KMS-11 (cell line): Measurements from ENCODE around the gene BRINP1.

Experiments used
- H2AFZ ChIP-seq: fragments of 200-600 bp; sonication (generic); 2 replicates; pipeline ENCODE4 v1.6.1; 2016; ENCODE audit warnings: antibody characterized with exemption, mixed run types, low read depth
- H3K27ac ChIP-seq: fragments of 200-600 bp; sonication (generic); 2 replicates; pipeline ENCODE4 v1.6.1; 2016; ENCODE audit warnings: mild to moderate bottlenecking, mixed run types
- H3K27me3 ChIP-seq: fragments of 200-600 bp; sonication (generic); 2 replicates; pipeline ENCODE4 v1.6.1; 2017; ENCODE audit warnings: mild to moderate bottlenecking, low read depth, mixed run types, moderate library complexity; ENCODE audit not compliant: insufficient read depth
- H3K36me3 ChIP-seq: fragments of 200-600 bp; sonication (generic); 2 replicates; pipeline ENCODE4 v1.6.1; 2017; ENCODE audit warnings: mild to moderate bottlenecking, mixed run types; ENCODE audit not compliant: insufficient read depth
- H3K4me1 ChIP-seq: fragments of 200-600 bp; sonication (generic); 2 replicates; pipeline ENCODE4 v1.6.1; 2016; ENCODE audit warnings: mild to moderate bottlenecking, low read depth, mixed run types; ENCODE audit not compliant: poor library complexity, severe bottlenecking
- H3K4me2 ChIP-seq: fragments of 200-600 bp; sonication (generic); 2 replicates; pipeline ENCODE4 v1.7.0; 2016; ENCODE audit warnings: mild to moderate bottlenecking, mixed run types
- H3K4me3 ChIP-seq: fragments of 200-600 bp; sonication (generic); IDR thresholded peaks from 2 replicates; pipeline ENCODE4 v1.6.1; 2017; ENCODE audit warnings: low read depth, low read length, mixed read lengths; ENCODE audit not compliant: insufficient read depth
- H3K79me2 ChIP-seq: fragments of 200-600 bp; sonication (generic); 2 replicates; pipeline ENCODE4 v1.6.1; 2016; ENCODE audit warnings: low read depth, mixed run types; ENCODE audit not compliant: insufficient read depth
- H3K9ac ChIP-seq: fragments of 200-600 bp; sonication (generic); 2 replicates; pipeline ENCODE4 v1.6.1; 2016; ENCODE audit warnings: mild to moderate bottlenecking, mixed run types
- H4K20me1 ChIP-seq: fragments of 200-600 bp; sonication (generic); 2 replicates; pipeline ENCODE4 v1.6.1; 2016; ENCODE audit warnings: mild to moderate bottlenecking, mixed run types; ENCODE audit not compliant: insufficient read depth
- CTCF ChIP-seq: fragments of 200-600 bp; sonication (generic); conservative IDR thresholded peaks from 2 replicates; pipeline ENCODE4 v1.6.1; 2017; ENCODE audit warnings: low read depth, mild to moderate bottlenecking, antibody characterized with exemption, low read length, moderate library complexity, mixed read lengths

The BRINP1 gene

DNA sequence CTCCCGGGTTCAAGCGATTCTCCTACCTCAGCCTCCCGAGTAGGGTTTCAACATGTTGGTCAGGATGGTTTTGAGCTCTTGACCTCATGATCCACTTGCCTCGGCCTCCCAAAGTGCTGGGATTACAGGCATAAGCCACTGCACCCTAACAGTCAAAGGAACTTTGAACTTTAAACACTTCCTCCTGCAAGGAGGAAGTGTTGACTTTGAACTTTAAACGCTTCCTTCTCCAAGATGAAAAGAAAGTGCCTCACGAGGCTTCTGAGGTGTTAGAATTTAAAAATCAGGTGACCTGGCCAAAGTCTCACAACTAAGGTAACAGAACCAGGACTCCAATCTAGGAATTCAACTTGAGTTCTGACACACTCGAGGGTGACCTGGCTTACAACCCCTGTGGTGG lies 150.9 kb downstream of the BRINP1 start:
- Histone ChIP-seq H4K20me1 (no peaks in the 10 kb centered on the region), H3K4me3 (no peak overlapping the region), H3K27me3 (no peaks in the 10 kb centered on the region), H3K9ac (no peak overlapping the region), H3K79me2 (no peaks in the 10 kb centered on the region), H2AFZ (no peak overlapping the region), H3K4me1 (no peaks in the 10 kb centered on the region), H3K4me2 (no peak overlapping the region), H3K36me3 (no peaks in the 10 kb centered on the region), H3K27ac (no peak overlapping the region)
- TF ChIP-seq CTCF = no peak

GRCh38 chr9:119216651-119217331 lies 152.4 kb downstream of the BRINP1 start:
- no peaks in the 10 kb centered on the region for H4K20me1 ChIP-seq
- H3K27ac ChIP-seq = no peak overlapping the region
- H2AFZ ChIP-seq = no peak overlapping the region
- no peak for TF ChIP-seq CTCF
- no peak overlapping the region for H3K4me2 ChIP-seq
- H3K27me3 ChIP-seq = no peaks in the 10 kb centered on the region
- no peak overlapping the region for H3K4me3 ChIP-seq
- H3K9ac ChIP-seq = no peak overlapping the region
- no peaks in the 10 kb centered on the region for H3K36me3 ChIP-seq
- H3K4me1 ChIP-seq = no peaks in the 10 kb centered on the region
- H3K79me2 ChIP-seq = no peaks in the 10 kb centered on the region

DNA sequence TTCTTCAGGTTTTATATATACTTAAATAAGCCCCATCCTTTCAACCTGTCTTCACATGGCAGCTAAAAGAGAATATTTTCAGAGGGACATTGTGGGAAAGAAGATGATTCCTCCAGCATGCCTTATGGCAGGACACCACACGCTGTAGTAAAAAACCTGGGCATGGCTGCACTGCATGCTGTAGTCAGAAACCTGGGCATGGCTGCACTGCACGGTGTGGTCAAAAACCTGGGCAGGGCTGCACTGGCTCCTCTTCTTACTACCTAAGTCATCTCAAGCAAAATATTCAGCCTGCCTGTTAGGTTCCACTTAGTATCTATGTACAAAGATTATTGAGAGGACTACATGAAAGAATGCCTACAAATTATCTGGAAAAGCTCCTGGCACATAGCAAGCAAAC lies 153.6 kb downstream of the BRINP1 start:
- Histone ChIP-seq H3K27ac (no peak overlapping the region), H3K36me3 (no peaks in the 10 kb centered on the region), H3K27me3 (no peaks in the 10 kb centered on the region), H3K79me2 (no peaks in the 10 kb centered on the region), H3K4me1 (no peaks in the 10 kb centered on the region), H3K4me3 (no peak overlapping the region), H4K20me1 (no peaks in the 10 kb centered on the region), H2AFZ (no peak overlapping the region), H3K9ac (no peak overlapping the region), H3K4me2 (no peak overlapping the region)
- TF ChIP-seq CTCF = no peak

GRCh38 chr9:119213471-119213870 lies 155.8 kb downstream of the BRINP1 start:
- H3K9ac ChIP-seq = no peak overlapping the region
- no peaks in the 10 kb centered on the region for H4K20me1 ChIP-seq
- H3K4me3 ChIP-seq = no peak overlapping the region
- H3K4me1 ChIP-seq = no peaks in the 10 kb centered on the region
- no peak overlapping the region for H2AFZ ChIP-seq
- H3K27ac ChIP-seq = no peak overlapping the region
- H3K27me3 ChIP-seq = no peaks in the 10 kb centered on the region
- H3K36me3 ChIP-seq = no peaks in the 10 kb centered on the region
- no peak for TF ChIP-seq CTCF
- H3K4me2 ChIP-seq = no peak overlapping the region
- H3K79me2 ChIP-seq = no peaks in the 10 kb centered on the region
